Activated CD4-positive, alpha-beta T cell treated with anti-CD3 and anti-CD28 coated beads for 4 hours (primary cell): ENCODE results near the gene ACO2.
A peak's percentile ranks its signal among the peaks of the same experiment; 100 is the strongest.

Experiments used
- DNase-seq, 2 donors: peaks; one replicate each; pipeline ENCODE4 v3.0.0-alpha.2; 2020

The ACO2 gene

GRCh38 chr22:41524809-41525449, 56.0 kb downstream of the ACO2 start:
- DNase-seq: peak; percentile 64 to 74

GRCh38 chr22:41525450-41526225, 56.7 kb downstream of the ACO2 start:
- DNase-seq: no peak

GRCh38 chr22:41526226-41526829, 57.4 kb downstream of the ACO2 start:
- no peak for DNase-seq

GRCh38 chr22:41526830-41527799, 58.2 kb downstream of the ACO2 start:
- peak; percentile 67 to 69 for DNase-seq

- DNase-seq: no peak
Measured at GRCh38 chr22:41528132-41528766, 59.3 kb downstream of the ACO2 start.

GRCh38 chr22:41528938-41529561, 60.1 kb downstream of the ACO2 start:
- DNase-seq: no peak

- no peak for DNase-seq
Measured at GRCh38 chr22:41530890-41531714, 62.2 kb downstream of the ACO2 start.

- no peak for DNase-seq
Measured at GRCh38 chr22:41531715-41532477, 63.0 kb downstream of the ACO2 start.

- peak; percentile 58 to 59 for DNase-seq
Measured at GRCh38 chr22:41532908-41533825, 64.2 kb downstream of the ACO2 start.

GRCh38 chr22:41534219-41534618, 65.3 kb downstream of the ACO2 start:
- no peak for DNase-seq

GRCh38 chr22:41535244-41535643, 66.3 kb downstream of the ACO2 start:
- no peak for DNase-seq

- DNase-seq: no peak
Measured at GRCh38 chr22:41537203-41537602, 68.3 kb downstream of the ACO2 start.

GRCh38 chr22:41538583-41538982, 69.7 kb downstream of the ACO2 start:
- no peak for DNase-seq

GRCh38 chr22:41539146-41540005, 70.5 kb downstream of the ACO2 start:
- no peak for DNase-seq

- no peak for DNase-seq
Measured at GRCh38 chr22:41540006-41540315, 71.0 kb downstream of the ACO2 start.

- no peak for DNase-seq
Measured at GRCh38 chr22:41540365-41540764, 71.4 kb downstream of the ACO2 start.

- DNase-seq: no peak
Measured at GRCh38 chr22:41541484-41541883, 72.6 kb downstream of the ACO2 start.

GRCh38 chr22:41542224-41542623, 73.3 kb downstream of the ACO2 start:
- DNase-seq: no peak
